ENCODE results near the gene TAX1BP3. TPM values are rescaled to one million over a fixed set of nuclear protein-coding genes. Genes with fewer than 3 reads are reported as not detected.

The TAX1BP3 gene
- total and polyA plus RNA-seq, 2 of the 13 experiments (the other 11 are each of a cell fraction or from before 2014, with no cell fraction given), result 16.7 to 45.1 TPM

GRCh38 chr17:3635474-3636153 is 32.8 kb downstream of the TAX1BP3 start (continued):
- TF ChIP-seq AFF4 (CRISPR knock-in tag; IDR thresholded peaks at IDR 0.05), result no peak
- no peak for TF ChIP-seq CBX5 (CRISPR knock-in tag; IDR thresholded peaks at IDR 0.05; ENCODE audit: borderline replicate concordance)
- TF ChIP-seq GATA4 (IDR thresholded peaks at IDR 0.05; ENCODE audit: borderline replicate concordance, low read depth), result no peak
- TF ChIP-seq, protein P1, sequence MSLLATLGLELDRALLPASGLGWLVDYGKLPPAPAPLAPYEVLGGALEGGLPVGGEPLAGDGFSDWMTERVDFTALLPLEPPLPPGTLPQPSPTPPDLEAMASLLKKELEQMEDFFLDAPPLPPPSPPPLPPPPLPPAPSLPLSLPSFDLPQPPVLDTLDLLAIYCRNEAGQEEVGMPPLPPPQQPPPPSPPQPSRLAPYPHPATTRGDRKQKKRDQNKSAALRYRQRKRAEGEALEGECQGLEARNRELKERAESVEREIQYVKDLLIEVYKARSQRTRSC (CRISPR knock-in tag; IDR thresholded peaks at IDR 0.05; ENCODE audit: low read depth), result no peak
- no peak for TF ChIP-seq ZNF138 (CRISPR knock-in tag; IDR thresholded peaks at IDR 0.05; ENCODE audit: low read depth)
- no peak for TF ChIP-seq ZBTB37 (CRISPR knock-in tag; IDR thresholded peaks at IDR 0.05)
- TF ChIP-seq MTF2 (CRISPR knock-in tag; IDR thresholded peaks at IDR 0.05; ENCODE audit: borderline replicate concordance), result no peak; the same call in 1 of the 2 replicates
- TF ChIP-seq GMEB2 (CRISPR knock-in tag; IDR thresholded peaks at IDR 0.05; ENCODE audit: low read depth), result no peak
- TF ChIP-seq ZNF263 (CRISPR knock-in tag; IDR thresholded peaks at IDR 0.05), result no peak
- TF ChIP-seq TRAFD1 (CRISPR knock-in tag; IDR thresholded peaks at IDR 0.05; ENCODE audit: borderline replicate concordance), result no peak
- TF ChIP-seq STAG1 (CRISPR knock-in tag; IDR thresholded peaks at IDR 0.05), result no peak
- TF ChIP-seq SOX6 (IDR thresholded peaks at IDR 0.05), result no peak
- no peak for TF ChIP-seq SOX6 (CRISPR knock-in tag; IDR thresholded peaks at IDR 0.05)
- no peak for TF ChIP-seq RORA (CRISPR knock-in tag; IDR thresholded peaks at IDR 0.05)
- no peak for TF ChIP-seq KLF6 (CRISPR knock-in tag; IDR thresholded peaks at IDR 0.05)
- TF ChIP-seq DRAP1 (CRISPR knock-in tag; IDR thresholded peaks at IDR 0.05), result no peak
- no peak for TF ChIP-seq MTF1 (CRISPR knock-in tag; IDR thresholded peaks at IDR 0.05)
- no peak for TF ChIP-seq ZNF777 (CRISPR knock-in tag; IDR thresholded peaks at IDR 0.05)
